Endothelial cell of umbilical vein (primary cell): Measurements from ENCODE around the gene MDN1.

ENCODE experiments used
- CTCF ChIP-seq, 2 donors: IDR thresholded peaks; 1 replicate in 1 of 2; 2 replicates in 1 of 2; pipeline ENCODE4 v1.5.1; 2011; ENCODE audit warnings: low read length in 2 of 2, mild to moderate bottlenecking in 2 of 2, moderate library complexity in 2 of 2, control low read depth in 1 of 2, inconsistent platforms in 1 of 2, low read depth in 1 of 2; ENCODE audit not compliant: insufficient read depth in 1 of 2; ENCODE audit errors: extremely low read depth in 1 of 2
- POLR2A ChIP-seq: IDR thresholded peaks from 2 replicates; pipeline ENCODE4 v1.6.1; 2012; ENCODE audit warnings: low read depth, mild to moderate bottlenecking, control low read depth, low read length
- POLR2AphosphoS5 ChIP-seq: IDR thresholded peaks from 2 replicates; pipeline ENCODE4 v1.6.1; 2012; ENCODE audit warnings: low read depth, mild to moderate bottlenecking, control low read depth, low read length, moderate library complexity; ENCODE audit not compliant: insufficient read depth

- TF ChIP-seq POLR2A, result no peak
- no peak for TF ChIP-seq CTCF (IDR thresholded peaks at IDR 0.05; ENCODE audit: extremely low read depth in 1 of 2, insufficient read depth in 1 of 2, low read depth in 1 of 2, low read length in 2 of 2)
- no peak for TF ChIP-seq POLR2AphosphoS5
Observed at GRCh38 chr6:89862273-89862672, 42.7 kb upstream of the MDN1 start.
